Urothelium cell line (cell line): ENCODE results near the gene C12orf42.
"Not testable (repeated sequence)": the region's sequence is repeated elsewhere in the genome, so short reads cannot be mapped to it uniquely, and the experiment has no call there.

Source experiments
- DNase-seq: peaks from one replicate; pipeline ENCODE4 v3.0.0; 2011; ENCODE audit warnings: low spot score, mixed read lengths
- FAIRE-seq: peaks from 2 replicates; lab custom pipeline; 2011; peaks lifted over from hg19 to GRCh38; lab: Jason Lieb, UNC

C12orf42 gene

DNA sequence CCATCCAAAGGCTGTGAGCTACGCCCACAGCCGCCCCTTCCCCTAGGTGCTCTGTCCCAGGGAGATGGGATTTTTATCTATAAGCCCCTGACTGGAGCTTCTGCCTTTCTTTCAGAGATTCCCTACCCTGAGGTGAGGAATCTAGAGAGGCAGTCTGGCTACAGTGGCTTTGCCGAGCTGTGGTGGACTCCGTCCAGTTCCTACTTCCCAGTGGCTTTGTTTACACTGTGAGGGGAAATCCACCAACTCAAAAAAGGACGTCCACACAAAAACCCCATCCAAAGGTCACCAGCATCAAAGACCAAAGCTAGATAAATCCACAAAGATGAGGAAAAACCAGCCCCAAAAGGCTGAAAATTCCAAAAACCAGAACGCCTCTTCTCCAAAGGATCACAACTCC, 70.1 kb downstream of the C12orf42 start:
- DNase-seq, FAIRE-seq: not testable (repeated sequence)

DNA sequence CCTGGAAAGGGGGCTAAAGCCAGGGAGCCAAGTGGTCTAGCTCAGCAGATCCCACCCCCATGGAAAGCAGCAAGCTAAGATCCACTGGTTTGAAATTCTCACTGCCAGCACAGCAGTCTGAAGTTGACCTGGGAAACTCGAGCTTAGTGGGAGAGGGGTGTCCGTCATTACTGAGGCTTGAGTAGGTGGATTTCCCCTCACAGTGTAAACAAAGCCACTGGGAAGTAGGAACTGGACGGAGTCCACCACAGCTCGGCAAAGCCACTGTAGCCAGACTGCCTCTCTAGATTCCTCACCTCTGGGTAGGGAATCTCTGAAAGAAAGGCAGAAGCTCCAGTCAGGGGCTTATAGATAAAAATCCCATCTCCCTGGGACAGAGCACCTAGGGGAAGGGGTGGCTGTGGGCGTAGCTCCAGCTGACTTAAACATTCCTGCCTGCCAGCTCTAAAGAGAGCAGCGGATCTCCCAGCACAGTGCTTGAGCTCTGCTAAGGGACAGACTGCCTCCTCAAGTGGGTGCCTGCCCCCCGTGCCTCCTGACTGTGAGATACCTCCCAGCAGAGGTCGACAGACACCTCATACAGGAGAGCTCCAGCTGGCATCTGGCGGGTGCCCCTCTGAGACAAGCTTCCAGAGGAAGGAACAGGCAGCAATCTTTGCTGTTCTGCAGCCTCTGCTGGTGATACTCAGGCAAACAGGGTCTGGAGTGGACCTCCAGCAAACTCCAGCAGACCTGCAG, 70.8 kb downstream of the C12orf42 start:
- not testable (repeated sequence) for FAIRE-seq, DNase-seq

DNA sequence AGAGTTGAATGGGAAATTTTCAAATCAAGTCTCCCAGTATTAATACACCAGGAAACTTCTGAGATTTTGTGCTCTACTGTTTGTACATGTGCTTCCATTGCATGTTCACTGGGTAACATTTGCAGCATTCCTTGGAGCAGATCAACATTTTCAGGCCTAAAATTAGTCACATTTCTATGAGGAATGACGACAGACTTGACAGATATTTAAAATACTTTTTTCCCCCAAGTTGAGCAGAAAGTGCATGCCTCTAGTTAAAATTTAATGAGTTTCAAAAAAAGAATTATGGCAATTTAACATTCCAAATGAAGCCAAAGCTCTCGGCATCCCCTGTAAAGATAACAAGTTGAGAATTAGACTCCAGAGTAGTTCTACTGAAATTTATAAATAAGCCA, 72.3 kb downstream of the C12orf42 start:
- FAIRE-seq, result no peak
- DNase-seq, result no peak

DNA sequence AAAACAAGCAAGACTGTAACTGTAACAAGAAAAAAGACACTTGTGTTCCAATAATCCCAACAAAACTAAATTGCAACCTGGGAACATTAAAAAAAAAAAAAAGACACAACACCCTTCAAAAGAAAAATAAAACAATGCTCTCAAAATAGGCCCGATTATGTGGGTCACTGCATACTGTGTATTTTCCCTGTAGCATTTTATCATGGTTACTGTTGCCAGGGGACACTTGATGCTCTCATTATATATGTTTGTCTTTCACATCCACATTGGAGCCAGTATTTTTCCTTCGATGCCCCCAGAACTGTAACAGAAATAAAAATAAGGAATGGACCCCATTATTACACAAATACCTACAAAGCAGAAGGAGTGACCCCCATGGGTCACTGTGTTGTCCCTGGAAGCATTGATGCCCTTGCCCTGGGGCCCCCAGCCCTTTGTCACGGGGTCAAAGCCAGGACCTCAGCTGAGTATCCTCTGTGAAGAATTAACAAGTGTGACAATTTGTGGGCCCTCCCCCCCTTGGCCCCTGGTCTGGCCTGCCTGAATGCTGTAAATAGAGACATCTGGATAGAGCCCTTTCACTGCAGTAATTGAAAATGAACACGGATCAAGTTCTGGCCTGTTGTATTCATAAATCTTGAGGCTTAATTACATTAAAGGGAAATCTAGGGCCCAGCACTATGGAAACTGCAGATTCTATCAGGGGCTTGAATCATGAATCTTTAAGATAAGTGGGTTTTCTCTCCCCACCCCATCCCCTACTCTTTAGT, 72.8 kb downstream of the C12orf42 start:
- FAIRE-seq, result no peak
- no peak for DNase-seq

DNA sequence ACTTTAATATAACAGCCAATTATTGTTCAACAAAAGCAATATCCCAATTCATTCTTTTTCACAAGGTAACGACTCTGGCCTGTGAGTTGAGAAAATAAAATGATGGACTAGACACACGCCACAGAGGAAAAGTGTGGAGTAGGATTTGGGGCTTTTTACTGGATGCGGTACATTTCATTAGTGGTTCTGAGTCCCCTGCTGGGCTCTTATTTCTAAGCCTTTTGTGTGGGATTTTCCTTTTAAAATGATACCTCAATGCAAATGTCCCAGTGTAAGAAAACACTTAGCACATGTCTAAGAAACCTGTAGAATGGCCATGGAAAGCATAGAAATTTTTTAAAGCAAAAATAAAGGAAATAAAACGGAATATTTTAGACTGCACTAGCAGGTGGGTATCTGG, 73.4 kb downstream of the C12orf42 start:
- FAIRE-seq (no peak), DNase-seq (no peak)

DNA sequence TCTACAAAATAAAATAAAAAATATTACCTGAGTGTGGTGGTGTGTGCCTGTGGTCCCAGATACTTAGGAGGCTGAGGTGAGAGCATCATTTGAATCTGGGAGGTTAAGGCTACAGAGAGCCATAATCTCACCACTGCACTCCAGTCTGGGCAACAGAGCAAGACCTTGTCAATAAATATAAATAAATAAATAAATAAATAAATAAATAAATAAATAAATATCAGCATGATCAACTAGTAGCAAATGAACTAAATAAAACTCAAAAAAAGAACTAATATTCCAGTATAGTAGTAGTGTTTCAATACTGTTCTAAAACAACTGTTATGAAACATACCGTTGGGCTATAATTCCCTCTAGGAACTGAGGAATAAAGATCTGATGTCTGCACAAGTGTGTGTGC, 74.4 kb downstream of the C12orf42 start:
- FAIRE-seq, result no peak
- no peak for DNase-seq

DNA sequence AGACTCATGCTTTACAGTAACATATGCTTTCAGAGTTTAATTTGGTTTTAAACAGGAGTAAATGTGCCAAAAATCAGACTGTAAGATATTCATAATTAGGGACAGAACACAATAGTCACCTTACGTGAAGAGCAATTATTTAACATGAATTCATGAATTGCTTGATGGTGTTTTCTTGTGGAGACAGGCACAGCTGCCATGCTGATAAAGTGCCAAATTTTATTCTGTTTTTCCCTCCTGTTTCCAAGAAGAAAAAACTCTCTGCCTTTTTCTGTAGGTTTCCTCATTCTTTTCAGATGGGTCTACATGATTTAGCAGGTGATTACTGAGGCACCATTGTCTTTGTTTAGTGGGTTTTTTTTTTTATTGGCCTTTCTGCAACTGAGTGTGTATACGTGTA, 80.1 kb downstream of the C12orf42 start:
- DNase-seq, result no peak
- no peak for FAIRE-seq

DNA sequence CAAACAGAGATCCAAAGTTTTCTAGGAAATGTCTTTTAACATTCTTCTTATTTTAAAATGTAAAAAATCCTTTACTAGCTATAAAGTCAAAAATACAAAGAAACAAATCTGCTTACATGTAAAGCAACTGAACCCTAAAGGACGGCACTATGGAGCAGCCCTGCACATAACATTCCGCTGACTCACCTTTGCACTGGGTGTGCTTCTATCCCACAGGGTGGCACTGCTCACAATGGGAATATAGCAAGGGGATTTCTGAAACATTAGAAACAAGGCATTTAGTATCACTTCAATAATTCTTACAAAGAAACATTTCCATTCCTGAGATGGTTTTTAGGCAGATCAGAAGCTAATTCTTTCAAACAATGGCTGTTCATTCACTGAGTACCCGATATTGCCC, 94.3 kb downstream of the C12orf42 start:
- DNase-seq, result peak; percentile 50
- FAIRE-seq, result no peak

DNA sequence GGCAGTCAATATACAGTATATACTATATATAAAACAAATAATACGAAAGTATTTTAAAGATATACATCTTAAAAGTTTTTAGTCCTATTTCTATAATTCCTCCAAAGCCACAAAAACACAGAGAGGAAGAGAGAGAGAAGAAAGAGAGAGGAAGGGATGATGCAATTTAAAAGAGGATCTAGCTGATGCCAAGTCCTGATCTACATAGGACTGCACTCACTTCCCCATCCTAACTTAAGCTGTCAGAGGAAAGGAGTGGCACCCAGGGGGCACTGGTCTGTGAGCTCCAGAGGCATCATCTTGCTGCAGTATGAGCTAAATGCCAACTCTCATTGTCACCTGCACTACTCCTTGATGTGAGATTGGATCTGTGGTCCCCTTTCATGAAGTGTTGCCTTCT, 95.8 kb downstream of the C12orf42 start:
- FAIRE-seq, result no peak
- no peak for DNase-seq

DNA sequence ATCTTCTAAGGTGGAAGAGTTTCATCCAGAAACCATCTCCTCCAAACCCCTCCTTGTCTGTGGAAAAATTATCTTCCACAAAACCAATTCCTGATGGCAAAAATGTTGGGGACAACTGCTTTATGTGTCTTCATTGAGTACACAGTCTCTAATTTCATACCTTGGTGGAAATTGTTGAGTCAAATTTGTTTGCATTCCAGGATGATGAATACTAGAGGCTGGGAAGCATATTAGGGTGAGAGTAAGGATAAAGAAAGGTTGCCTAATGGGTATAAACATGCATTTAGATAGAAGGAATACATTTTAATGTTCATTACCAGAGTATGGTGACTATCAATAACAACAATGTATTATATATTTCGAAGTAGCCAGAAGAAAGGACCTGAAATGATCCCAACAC, 98.2 kb downstream of the C12orf42 start:
- FAIRE-seq (no peak), DNase-seq (no peak)

DNA sequence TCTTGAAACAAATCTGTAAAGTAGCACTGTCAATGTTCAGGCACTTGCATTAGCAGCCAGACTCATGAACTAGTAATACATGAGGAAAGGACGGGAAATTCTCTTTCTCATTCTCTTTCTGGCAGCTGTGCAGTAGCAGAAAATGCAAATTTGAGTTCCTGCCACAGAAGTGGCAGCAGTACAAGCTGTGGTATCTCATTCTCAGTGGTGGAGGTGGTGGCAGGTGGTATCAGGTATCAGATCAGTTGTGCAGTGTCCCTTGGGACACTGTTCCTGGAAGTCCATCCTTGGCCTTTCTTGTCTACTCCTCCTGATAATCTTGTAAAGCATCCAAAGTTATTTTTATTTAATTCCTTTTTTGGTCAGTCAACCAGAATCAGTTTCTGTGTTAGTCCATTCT, 103.0 kb downstream of the C12orf42 start:
- DNase-seq (no peak), FAIRE-seq (no peak)

DNA sequence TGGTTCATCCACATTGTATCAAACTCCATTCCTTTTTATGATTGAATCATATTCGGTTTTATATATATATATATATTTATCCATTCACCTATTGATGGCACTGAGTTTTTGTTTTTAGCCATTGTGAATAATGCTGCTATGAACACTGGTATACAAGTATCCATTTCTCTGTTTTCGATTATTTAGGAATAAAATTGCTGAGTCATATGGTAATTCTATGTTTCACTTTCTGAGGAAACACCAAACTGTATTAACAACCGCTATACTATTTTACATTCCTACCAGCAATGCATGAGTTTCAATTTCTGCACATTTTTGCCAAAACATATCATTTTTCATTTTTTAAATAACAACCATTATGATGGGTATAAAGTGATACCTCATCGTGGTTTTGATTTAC, 104.7 kb downstream of the C12orf42 start:
- DNase-seq, result no peak

DNA sequence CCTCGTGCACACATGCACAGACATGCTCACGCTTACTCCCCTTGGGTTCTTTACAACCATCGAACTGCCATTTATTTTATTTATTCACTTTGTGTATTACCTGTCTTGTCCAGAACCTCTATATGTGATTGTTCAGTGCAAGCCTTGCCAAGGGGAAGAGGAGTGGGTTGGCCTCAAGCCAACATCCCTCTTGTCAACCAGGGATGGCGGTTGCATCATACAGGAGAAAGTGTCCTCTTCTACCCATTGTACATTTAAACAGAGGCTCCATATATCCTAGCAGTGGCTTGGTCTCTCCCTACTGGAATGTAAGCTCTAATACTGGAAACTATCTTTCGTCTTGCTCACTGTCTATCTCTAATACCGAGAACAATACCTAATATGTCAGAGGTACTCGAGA, 108.4 kb downstream of the C12orf42 start:
- DNase-seq (no peak), FAIRE-seq (no peak)

More for the DNA sequence above, 104.7 kb downstream of the C12orf42 start:
- FAIRE-seq, result no peak

DNA sequence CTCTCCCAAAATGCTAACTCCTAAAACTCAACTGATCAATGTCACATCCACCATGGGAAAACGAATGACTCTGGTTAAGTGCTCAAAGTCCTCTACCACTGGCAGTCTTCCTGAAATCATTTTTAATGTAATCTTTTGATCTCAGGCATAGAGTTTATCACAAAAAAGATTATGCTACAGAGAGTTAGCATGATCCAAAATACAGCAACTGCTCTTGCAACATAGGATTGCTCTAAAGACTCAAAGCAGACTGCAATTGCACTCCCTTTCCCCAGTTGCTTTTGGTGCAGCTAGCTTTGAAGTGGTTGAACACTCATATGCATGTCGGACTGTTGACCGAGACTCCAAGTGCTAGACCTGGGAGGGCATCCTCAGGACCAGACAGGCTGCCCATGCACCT, 109.3 kb downstream of the C12orf42 start:
- no peak for DNase-seq
- FAIRE-seq, result no peak

DNA sequence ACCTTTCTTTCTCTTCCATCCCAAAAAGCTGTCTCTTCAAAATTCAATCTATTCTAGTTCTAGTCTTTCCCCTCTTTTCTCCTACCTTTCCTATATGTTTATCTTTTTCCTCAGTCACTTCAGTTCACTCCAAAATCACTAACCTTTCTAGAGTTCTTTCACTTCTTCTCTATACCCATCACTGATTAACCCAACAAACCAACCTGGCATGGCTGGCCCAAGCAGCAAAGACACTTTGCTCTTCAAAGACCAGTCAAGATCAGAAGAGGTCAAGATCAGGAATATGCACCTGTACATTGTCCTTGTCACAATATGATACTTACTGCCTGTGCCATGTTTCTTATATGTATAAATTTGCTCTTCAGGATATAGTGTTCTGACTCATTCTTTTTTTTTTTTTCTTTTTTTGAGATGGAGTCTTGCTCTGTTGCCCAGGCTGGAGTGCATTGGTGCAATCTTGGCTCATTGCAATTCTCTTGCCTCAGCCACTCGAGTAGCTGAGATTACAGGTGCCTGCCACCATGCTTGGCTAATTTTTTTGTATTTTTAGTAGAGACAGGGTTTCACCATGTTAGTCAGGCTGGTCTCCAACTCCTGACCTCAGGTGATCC, 112.9 kb downstream of the C12orf42 start:
- FAIRE-seq, result no peak

DNA sequence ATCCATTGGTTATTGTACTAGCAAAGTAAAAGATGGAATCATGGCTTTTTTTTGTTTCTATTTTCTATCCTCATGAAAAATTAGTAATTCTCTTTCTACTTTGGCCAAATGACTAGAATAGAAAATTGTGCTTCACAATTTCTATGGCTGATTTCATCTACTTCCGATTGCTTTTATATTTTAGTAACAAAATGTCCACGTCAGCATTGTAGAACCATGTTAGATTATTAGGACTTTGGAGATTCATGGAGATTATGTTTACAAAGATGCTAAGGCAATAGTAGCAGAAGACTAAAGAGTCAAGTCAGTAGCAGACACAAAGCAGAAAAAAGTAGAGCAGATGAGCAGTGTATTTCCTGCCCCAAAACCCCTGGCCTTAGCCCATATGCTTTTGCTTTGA, 113.6 kb downstream of the C12orf42 start:
- no peak for FAIRE-seq
- no peak for DNase-seq

More for the DNA sequence above, 112.9 kb downstream of the C12orf42 start:
- no peak for DNase-seq

DNA sequence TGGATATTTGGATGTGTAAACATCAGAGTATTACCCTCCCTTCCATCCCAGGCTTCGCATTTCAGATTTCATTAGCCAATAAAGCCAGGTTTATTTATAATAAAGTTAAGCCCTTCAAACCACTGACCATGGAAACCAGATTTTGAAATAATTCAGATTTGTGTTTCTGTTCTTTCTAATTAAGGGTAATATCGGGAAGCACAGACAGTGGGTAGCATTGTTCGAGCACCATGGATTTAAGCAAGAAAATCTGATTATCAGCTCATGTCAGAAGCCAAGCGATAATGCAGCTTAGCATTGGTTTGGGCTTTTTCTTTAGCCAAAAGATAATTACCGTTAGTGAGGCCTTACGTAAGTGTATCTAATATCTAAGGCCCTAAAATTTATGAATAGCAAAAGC, 116.1 kb downstream of the C12orf42 start:
- DNase-seq (no peak), FAIRE-seq (no peak)

DNA sequence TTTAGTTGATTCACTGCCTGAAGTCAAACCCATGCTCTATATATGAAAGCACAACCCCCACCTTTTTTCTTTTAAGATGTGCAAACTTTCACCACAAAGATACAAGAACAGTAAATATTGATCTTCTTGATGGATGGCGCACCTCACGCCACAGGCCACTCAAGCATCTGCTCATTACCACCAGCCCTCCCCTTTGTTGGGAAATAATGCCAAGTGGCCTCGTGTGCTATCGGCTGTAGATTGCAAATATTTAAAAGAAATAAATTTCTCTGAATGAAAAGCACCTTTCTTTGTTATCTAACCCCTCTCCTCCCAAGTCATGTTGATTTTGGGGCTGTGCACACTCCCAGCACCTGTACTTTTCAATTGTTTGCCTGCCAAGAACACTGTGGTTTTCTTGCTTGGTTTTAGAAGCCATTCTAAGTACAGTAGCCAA, 122.7 kb downstream of the C12orf42 start:
- FAIRE-seq, result no peak
- peak; percentile 5 for DNase-seq

DNA sequence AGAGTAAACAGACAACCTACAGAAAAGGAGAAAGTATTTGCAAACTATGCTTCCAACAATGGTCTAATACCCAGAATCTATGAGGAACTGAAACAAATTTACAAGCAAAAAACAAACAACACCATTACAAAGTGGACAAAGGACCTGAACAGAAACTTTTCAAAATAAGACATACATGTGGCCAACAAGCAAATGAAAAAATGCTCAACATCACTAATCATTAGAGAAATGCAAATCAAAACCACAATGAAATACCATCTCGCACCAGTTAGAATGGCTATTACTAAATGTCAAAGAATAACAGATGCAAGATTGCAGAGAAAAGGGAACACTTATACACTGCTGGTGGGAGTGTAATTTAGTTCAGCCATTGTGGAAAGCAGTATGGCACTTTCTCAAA, 125.8 kb downstream of the C12orf42 start:
- no peak for FAIRE-seq
- DNase-seq, result no peak

DNA sequence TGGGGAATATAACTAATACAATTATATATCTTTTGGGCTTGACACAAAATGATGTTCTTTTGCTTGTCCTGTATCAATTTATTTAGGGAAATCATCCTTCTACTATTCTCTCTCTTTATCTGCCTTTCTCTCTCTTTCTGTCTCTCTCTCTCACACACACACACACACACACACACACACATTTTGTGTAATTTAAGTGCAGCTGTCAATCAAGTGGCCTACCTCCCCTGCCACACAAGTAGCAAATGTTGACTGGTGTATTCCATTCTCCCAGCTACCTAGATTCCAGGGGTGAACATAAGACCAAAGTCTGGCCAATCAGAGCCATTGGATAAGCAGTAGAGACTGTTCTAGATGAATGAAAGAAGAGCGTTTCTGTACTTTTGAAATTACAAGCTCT, 127.6 kb downstream of the C12orf42 start:
- FAIRE-seq (no peak), DNase-seq (no peak)

DNA sequence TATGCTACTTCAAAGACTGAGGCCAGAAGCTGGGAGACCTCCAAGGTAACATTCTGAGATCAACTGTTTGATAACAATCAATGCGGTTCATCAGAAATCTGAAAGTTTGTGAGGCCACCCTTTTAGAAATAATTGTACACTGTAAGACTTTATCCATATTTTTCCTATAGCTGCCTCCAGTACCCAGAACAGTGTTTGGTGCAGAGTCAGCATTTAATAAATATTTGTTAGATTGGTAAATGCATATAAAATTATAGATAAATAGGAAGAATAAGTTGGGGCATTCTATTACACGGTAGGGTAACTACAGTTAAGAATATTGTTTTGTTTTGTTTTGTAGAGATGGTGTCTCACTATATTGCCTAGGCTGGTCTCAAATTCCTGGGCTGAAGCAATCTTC, 141.4 kb downstream of the C12orf42 start:
- FAIRE-seq (no peak), DNase-seq (no peak)

DNA sequence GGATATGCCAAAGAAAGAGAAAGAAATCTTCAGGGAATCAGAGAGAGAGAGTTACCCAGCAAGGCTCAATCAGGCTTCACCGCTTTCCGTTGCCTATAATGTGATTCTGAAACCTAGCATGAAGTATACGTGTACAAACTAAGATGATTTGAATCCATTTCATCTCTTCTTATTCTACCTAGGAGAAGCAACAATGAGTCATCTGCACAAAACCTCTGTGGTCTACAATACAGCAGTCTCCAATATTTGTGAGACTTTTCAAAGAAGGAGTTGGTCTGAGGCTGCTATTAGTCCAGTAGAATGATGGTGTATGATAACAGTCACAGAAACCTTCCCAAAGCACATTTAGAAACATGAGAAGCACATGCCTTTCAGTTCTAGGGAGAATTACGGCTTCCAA, 141.9 kb downstream of the C12orf42 start:
- no peak for FAIRE-seq
- no peak for DNase-seq
